GM20000 (cell line): ENCODE data around the gene HS3ST6.

ENCODE experiments used
- DNase-seq: peaks from one replicate; pipeline ENCODE4 v3.0.0; 2012; ENCODE audit warnings: low spot score
- TF ChIP-seq, protein P1 (sequence below): IDR thresholded peaks from 2 replicates; pipeline ENCODE4 v1.5.1; 2012; ENCODE audit warnings: mild to moderate bottlenecking, control low read depth; ENCODE audit errors: extremely low read depth, missing control alignments

HS3ST6 gene

DNA sequence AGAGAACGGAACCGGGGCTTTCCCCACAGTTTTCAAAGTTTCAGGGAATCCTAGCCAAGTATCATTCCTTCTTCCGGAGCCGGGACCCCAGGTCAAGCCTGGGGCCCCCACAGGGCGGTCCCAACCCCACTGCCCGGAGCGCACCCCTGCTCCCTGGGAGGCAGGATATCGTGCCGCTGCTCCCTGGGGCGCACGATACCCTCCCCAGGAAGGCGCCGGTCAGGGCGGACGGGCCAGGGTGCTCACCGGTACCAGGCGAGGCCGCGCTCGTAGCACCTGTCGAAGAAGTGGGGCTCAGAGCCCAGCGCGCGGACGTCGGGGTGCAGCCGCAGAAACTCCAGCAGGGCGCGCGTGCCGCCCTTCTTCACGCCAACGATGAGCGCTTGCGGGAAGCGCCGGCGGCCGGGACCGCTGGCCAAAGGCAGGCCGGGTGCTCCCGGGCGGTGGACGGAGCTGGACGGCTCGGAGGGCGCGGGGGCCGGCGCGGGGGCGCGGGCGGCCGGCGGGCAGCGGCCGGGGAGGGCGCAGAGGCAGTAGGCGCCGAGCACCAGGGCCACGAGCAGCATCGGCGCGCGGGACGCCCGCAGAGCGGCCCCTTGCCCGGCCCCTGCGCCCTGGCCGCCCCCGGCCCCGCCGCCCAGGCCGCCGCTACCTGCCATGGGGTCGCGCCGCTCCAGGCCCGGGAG is 407 bp downstream of the HS3ST6 start:
- no peak for DNase-seq
- TF ChIP-seq, protein P1, sequence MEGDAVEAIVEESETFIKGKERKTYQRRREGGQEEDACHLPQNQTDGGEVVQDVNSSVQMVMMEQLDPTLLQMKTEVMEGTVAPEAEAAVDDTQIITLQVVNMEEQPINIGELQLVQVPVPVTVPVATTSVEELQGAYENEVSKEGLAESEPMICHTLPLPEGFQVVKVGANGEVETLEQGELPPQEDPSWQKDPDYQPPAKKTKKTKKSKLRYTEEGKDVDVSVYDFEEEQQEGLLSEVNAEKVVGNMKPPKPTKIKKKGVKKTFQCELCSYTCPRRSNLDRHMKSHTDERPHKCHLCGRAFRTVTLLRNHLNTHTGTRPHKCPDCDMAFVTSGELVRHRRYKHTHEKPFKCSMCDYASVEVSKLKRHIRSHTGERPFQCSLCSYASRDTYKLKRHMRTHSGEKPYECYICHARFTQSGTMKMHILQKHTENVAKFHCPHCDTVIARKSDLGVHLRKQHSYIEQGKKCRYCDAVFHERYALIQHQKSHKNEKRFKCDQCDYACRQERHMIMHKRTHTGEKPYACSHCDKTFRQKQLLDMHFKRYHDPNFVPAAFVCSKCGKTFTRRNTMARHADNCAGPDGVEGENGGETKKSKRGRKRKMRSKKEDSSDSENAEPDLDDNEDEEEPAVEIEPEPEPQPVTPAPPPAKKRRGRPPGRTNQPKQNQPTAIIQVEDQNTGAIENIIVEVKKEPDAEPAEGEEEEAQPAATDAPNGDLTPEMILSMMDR: no peak

DNA sequence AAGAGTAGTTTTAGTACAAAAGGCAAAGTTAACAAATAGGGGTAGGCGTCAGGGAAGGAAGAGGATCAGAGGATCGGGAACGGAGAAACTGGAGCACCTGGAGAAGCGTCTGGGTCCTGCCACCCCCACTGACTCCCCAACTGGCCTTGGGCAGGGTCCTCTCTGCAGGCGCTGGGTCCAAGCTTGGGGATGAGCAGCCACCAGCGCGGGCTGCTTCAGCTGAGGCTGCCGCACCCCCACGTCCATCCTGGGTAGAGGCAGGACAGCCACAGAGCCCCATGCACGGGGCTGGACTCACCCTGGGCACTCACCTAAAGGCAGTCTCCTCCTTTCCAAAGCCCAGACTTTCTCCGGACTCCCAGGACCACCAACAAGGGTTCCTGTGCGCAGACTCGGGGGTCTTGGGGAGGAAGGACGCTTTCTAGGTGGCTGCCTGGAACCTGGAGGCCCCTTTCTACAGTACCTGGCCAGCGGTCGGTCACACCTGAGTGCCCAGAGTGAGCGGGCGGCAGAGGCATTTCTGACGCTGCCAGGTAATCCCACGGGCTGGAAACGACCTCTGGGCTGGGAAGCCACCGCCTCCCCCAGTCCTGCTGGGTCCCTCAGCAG is 1.1 kb downstream of the HS3ST6 start:
- TF ChIP-seq, protein P1: no peak

DNA sequence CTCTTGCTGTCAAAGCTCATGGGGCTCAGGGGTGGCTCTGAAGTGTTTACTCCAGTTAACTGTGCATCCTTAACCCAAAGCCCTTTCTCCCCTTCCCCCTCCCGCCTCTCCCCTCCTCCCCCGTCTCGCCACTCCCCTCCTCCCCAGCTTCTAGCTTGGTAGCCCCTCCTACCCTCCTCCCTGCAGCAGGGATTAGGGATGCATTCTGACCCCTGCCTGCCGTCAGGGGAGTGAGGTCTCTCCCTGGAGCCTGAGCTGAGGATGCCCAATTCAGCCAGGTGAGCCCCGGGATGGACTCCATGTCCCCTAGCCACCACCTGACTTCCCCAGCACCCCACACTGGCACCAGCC is 1.6 kb downstream of the HS3ST6 start:
- TF ChIP-seq, protein P1: no peak

More for the DNA sequence above, 1.1 kb downstream of the HS3ST6 start:
- no peak for DNase-seq

DNA sequence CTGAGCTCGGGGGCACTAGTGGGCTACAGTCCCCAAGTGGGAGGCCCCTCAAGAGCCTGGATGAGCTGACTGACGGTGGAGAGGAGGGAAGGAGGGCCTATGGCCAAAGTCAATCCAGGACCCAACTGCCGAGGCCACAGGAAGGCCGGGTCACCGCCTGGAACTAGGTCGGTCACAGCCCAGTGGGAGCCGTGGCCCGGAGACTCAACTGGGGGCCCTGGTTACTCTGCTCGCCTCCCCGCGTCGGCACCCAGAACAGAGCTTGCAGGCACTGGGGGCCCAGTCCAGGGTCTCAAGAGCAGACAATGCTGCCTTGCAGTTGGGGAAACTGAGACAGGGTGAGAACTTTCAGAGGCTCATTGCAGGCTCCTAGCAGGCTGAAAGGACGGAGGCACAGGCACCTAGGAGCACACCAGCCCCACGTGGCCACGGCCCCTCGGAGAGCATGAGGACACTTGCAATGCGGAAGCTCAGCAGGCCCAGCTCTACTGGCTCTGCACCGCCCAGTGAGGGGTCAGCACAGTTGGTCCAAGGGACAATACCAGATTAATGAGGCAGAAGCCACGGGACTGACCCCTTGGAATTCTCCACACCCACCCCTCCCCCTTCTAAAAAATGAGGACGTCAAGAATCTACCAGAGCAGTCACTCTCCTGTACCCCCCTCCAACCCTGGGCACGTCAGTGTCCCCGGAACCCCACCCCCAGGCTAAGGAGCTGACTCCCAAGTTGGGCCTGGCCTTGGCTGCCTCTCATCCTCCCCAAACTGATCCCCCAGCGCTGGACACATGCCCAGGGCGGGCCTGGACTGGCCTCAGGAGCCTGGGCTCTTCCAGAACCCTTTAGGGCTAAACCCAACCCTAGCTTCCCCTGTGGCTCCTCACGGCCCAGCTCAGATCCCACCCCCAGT is 2.2 kb downstream of the HS3ST6 start:
- TF ChIP-seq, protein P1: no peak
- DNase-seq: no peak

More for the DNA sequence above, 1.6 kb downstream of the HS3ST6 start:
- no peak for DNase-seq

DNA sequence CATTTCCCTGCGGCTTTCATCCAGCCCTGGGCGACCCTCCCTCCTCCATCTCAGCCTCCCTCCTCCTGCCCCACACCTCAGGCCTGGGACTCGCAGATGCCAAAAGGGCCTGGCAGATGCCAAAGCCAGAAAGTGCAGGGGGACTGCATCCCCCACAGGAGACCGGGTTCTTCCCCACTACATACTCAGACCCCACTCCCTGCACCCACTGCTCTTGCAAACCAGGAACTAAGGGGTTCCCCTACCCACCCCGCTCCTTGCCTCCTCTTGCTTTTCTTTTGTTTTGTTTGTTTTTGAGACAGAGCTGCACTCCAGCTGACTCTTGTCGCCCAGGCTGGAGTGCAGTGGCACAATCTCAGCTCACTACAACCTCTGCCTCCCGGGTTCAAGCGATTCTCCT is 3.2 kb downstream of the HS3ST6 start:
- TF ChIP-seq, protein P1: no peak
- no peak for DNase-seq

DNA sequence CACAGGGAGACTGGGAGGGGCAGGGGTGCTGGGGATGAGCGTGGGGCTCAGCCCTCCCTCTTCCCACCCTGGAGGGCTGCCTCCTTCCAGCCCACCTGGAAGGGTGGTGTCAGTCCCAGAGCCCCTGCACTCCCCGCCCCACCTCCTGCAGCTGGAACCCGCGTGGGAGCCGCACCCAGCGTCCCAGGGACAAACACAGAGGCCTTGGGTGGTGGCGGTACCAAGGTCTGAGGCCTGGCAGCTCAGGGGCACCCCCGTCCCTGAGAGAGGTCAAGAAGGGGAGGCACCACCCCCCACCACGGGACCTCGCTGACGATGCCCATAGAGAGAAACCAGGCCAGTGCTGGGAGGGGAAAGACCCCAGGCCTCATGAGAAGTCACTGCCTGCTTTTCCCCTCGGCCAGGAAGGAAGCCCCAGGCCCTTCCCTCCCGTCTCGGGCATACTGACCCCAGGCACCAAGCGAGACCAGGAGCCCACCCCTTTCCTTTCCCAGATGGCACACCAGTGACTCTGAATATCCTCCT is 4.1 kb downstream of the HS3ST6 start:
- no peak for DNase-seq
- TF ChIP-seq, protein P1: no peak
